NCI-H446 treated with DMSO at 0.1 percent for 48 hours (cell line): ENCODE measurements around the gene P2RY6.

Source experiments
- DNase-seq: peaks from one replicate; lab custom pipeline; 2025; lab: John Stamatoyannopoulos, UW

The P2RY6 gene

DNA sequence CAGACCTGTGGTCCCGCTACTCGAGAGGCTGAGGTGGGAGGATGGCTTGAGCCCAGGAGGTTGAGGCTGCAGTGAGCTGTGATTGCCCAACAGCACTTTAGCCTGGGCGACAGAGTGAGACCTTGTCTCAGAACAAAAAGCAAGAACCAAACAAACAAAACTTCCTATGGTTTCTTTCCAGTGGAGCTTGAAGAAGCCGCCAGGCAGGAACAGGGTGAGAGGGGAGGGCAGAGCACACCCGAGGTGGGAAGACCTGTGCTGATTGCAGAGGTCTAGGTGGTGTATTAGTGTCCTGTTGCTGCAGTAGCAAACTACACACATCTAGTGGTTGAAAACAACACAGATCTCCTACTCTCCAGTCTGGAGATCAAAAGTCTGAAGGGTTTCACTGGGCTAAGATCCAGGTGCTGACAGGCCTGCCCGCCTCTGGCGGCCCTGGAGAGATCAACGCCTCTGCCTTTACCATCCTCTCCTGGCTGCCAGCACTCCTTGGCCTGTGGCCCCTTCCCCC lies 46.4 kb downstream of the P2RY6 start:
- DNase-seq: peak; percentile 49

DNA sequence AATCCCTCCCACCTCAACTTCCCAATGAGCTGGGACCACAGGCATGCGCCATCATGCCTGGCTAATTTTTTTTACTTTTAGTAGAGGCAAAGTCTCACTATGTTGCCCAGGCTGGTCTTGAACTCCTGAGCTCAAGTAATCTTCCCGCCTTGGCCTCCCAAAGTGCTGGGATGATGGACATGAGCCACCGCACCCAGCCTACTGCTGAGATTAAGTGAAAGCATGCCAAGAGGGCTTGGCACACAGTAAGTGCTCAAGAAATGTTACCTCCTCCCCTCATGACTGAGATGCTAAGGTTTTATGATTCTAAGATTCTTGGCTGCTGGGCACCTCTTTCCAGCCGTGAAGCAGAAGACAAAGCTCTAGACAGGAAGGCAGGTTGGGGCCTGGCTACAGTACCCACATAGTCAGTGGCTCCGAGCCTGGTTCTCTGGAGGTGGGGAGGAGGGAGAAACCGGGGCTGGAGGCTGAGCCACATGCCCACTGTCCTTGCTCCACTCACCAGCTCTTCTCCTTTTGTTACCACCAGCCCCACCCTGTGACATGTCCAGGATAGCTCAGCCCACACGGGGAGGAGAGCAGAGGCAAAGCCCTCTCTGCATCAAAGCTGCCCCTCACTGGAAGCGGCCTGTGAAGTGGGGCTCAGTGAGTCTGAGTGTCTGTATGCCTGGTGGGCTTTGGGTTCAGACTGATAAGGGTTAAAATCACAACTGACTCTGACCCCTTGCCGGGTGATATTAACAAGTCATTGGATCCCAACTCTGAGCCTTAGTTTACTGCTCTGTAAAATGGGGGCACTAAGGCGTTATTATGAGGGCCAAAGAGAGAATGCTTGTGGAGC lies 48.8 kb downstream of the P2RY6 start:
- DNase-seq: peak; percentile 62

DNA sequence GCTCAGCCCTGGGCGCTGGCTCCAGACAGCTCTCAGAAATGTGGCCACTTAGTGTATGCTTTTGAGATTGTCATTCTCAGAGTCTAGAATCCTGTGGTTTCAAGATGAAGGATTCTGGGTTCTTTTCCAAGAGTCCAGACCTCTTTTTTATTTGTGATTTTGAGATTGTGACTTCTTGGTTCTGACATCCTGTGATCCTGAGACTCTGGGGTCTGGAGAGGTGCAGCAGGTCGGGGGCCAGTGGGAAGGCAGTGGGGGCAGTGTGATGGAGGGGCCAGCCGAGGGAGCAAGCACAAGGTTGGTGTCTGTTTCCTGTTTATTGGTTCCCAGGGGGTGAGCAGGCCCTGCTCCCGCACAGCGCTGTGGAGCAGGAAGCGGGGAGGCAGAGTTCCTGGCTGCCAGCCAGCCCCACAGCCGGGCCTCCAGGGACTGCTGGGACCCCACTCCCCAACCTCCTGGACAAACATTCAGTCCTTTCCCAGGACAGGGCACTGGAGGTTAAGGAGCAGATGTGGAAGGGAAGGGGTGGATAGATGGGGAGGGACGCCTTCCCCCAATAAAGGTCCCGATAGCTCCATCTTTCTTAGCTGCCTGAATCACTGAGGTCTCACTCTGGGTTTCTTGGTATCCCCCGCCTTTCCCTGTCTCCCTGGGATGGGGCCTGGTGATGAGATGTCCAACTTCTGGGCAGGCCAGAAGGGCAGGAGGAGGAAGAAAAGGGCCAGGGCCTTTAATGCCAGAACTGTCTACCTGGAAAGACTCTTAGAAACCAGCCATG lies 49.7 kb downstream of the P2RY6 start:
- DNase-seq: no peak

DNA sequence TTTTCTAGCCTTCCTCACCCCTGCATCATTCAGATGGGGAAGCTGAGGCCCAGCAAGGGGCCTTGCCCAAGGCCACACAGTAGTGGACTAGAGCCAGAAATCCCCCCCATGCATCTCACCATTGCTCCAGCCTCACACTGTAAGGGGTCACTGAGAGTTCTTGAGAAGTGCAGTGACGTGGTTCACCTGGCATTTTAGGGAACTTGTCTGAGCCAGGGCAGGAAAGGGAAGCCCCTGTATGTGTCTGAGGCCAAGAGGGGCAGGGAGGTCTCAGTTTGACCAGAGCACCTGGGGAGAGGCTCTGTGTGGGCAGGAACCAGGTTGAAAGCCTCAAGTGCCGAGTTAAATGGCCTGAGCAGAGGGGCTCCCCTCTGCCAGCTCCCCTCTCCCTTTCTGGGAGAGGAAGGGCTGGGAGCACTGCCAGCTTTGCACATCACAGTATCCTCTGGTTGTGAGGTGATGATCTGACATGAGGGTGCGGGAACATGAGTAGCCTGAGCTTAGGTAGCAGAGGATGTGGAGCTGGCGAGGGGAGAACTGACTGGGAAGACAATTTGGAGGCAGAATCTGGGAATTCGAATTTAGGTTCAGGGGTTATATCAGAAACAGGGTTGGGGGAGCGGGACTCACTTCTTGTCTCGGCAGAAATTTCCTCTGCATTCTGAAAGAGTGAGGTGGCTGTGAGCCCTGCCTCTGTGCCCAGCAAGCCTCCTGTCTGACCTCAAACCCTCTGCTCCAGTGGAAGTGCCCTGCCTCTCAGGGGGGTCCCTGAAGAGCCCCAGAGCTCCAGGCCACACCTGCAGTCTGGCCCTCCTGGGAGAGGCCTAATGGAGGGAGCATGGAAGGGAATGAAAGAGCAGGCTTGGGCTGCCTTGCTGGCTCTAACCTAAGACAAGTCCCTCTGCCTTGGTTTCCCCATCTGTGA lies 50.5 kb downstream of the P2RY6 start:
- DNase-seq: no peak

DNA sequence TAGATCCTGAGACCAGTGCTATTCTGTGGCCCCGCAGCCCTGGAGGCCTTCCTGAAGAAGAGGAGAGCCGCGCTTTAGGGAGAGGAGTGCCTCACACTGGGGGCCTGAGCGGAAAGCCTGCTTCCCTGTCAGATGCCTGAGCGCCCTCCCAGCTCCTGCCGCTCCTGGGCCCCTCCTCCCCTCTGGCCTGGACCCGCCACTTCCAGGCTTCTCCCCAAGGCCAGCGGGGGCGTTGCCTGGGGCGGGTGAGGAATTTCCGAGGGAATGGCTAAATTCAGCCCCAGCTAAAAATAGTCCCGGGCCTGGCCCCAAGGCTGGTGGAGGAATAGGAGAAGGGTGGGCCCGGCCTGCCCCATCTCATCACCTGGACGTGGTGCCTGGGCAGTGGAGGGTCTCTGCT lies 51.3 kb downstream of the P2RY6 start:
- DNase-seq: no peak

DNA sequence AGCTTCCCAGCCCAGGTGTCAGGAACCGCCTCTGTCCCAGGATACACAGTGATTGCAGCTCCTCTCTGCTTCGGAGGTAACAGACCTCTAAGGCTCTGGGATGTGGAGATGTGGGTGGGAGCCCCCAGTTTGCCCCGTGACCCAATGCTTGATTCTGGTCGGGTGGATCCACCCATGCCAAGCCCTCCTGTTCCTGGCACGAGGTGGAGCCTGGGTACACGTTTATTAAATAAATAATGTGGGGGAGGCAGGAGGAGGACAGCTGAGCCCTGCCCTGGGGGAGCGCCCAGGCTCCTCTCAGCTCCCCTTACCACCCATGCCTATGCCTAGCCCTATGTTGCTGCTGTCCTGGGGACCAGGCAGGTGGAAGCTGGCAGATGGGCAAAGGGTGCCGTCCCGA lies 52.0 kb downstream of the P2RY6 start:
- DNase-seq: no peak

DNA sequence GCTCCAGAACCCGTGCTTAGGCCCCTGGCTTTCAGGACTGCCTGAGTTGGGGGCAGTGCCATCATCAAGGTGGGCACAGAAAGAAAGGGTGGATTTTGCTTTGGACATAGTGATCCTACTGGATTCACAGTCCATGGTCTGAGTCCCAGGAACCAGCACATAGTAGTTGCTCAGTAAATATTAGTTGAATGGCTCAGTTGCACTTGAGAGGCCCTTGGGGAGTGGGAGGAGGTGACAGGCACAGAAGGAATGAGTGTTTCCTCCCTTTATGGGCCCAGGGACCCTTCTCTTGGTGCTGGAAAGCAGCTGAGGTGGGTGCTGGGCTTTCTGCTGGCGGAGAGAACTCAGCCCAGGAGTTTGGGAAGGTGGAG lies 52.5 kb downstream of the P2RY6 start:
- no peak for DNase-seq

DNA sequence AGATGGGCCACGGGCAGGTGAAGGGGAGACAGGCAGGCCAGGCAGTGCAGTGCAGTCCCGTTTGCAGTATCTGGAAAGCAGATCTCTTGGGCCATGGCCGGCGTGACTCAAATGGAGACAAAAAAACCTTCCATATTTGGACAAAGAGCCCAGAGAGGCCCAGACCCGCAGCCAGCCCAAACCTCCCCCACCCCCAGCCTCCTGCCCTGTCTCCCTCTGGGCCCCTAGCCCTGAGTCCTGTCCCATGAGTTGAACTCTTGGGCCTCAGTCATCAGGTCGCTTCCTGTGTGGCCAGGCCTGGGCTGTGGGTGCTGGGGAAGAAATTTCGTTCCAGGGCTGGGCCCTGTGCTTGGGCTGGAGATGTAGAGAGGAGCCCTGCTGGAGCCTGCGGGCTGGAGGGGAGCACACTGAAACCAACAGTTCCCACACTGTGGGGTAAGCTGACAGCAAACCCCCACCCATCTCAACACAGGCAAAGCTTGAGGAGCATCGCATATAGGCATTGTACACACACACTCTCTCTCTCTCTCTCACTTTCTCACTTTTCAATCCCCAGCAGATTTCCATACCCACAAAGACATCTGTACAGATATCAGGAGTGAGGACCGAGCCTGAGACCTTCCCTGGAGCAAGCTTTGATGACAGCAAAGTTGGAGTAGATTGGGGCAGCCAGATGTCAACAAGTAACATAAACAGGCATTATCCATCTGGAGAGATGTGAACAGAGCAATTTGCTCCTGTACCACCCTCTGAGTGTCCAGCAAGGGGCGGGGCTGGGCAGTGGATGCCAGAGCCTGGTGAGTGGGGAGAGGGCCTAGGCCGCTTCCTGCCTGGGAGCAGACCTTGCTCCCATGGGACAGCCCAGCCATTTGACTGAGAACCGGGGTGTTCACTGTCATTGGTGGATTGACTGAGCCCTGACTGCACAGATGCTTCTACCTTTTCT lies 53.2 kb downstream of the P2RY6 start:
- no peak for DNase-seq

DNA sequence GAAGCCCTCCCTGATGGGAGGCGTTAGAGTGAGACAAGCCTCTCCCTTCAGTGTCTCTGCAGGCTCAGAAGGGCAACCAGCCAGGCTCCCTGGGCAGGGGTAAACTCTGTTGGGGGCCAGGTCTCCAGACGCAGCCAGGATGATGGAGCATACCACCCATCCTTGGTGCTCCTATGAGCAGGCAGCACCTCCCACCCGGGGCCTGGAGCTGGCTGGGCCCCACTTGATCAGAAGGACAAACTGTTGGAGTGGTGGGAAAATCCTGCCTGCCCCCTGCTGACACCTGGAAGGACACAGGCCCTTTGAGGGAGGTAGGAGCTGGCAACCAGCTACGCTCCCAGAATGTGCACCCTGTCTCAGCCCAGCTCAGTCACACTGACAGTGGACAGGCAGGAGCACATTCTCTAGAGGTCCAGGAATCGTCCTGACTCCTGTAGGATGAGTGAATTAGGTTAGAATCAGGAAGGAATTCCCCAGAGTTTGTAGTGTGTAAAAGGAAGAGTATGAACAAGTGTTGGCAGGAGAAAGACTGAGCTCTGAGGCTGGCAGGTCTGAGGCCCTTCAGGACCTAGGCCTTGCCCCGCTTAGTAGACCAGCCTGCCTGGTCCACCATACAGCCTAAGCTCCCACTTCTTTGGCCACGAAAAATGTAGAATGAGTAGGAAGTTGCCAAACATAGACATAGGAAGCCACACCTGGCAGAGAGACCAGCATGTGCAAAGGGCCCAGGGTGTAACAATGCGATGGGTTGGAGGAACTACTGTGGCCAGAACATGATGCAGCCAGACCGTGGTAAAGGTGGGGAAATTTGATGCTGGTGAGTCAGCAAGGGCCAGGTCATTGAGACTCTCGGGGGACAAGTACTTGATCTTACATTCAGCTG lies 55.0 kb downstream of the P2RY6 start:
- DNase-seq: peak; percentile 13

DNA sequence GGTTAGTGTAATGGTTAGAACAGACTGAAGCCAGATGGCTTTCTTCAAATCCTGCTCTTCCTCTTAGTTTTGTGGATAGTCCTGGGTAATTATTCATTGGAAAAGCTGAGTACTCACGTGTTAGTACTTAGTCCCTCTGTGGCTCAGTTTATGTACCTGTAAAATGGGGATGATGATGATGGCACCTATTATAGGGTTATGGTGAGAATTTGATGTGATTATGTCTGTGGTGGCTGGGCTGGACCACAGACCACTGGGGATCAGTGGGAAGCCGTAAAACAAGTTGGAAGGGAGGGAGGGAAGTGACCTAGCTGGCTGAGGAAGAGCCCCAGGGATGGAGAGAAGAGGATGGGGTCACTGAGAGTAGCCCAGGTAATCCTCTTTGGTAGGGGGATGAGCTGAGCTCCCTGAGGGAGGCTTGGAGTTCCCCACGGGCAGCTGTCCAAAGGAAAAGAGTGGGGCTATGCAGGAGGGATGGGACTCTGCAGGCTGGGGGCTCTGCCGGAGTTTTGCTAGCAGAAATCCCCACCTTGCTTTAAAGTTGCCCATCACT lies 55.8 kb downstream of the P2RY6 start:
- DNase-seq: no peak

DNA sequence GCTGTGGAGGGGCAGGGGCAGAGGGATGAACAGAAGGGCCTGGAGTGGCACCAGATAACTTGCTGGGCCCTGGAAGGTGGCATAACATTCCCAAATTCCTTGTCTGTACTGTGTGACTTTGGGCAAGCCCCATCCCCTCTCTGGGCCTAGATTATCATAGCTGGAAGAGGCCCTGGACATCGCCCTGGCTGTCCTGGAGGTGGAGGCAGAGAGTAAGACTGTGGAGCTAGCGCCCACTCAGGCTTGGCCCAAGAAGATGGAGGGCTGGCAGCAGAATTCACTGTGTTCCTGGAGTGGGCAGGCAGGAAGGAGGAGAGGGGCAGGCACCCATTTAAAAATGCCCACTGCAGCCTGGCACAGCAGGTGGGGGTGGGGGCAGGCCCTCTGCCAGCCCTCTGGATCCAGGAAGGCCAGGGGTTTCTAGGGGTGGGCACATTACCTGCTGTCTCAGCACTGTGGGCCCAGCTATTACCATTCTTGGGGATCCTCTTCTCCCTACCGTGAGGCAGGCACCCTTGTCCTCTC lies 58.5 kb downstream of the P2RY6 start:
- DNase-seq: no peak

DNA sequence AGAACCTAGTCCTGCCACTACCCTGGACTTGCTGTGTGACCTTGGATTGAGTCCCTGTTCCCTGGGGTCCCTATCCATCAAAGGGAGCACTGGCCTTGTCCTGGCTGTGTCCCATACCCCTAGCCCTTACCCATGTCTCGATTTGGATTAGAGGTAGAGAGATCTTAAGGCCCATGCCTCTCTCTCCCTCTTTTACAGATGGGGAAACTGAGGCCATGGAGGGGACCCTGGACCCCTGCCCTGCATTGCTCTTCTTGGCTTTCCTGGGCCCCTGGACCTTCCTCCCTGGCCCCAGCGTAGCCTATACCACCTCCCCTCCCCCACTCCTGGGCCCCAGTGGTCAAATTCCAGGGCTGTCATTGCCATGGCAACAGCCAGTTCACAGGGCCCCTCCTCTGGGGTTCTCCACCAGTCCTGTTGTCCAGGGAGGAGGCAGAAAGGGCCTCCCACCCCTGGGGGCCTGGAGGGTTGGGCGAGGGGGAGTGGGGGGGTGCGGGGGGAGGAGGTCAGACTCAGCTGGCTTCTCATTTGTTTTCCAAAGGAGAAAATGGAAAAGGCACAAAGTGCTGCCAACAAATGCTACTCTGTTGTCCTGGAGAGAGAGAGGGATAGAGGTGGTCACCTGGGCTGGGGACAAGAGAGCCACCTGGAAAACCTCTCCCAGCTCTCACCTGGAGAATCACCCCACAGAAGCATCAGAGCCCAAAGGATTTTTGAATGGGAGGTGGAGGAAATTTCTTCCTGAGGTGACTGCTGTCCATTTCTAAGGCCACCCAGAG lies 59.2 kb downstream of the P2RY6 start:
- DNase-seq: no peak

DNA sequence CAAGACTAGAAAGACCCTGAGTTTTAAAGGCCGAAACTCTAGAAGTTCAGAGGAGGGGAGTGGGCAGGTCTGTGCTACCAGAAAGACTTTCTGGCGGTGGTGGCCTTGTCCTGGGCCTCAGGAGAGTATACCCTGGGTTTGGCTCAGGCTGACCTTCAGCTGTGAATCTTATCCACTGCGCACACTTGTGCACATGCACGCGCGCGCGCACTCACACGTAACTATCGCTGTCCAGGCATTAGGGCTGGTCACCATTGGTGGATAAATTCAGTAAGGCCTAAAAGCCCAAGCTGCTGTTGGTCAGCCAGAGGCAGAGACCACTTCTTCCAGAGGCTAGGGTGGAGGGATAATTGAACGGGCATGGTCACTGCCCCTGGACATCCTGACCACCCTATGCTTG lies 61.0 kb downstream of the P2RY6 start:
- DNase-seq: no peak

DNA sequence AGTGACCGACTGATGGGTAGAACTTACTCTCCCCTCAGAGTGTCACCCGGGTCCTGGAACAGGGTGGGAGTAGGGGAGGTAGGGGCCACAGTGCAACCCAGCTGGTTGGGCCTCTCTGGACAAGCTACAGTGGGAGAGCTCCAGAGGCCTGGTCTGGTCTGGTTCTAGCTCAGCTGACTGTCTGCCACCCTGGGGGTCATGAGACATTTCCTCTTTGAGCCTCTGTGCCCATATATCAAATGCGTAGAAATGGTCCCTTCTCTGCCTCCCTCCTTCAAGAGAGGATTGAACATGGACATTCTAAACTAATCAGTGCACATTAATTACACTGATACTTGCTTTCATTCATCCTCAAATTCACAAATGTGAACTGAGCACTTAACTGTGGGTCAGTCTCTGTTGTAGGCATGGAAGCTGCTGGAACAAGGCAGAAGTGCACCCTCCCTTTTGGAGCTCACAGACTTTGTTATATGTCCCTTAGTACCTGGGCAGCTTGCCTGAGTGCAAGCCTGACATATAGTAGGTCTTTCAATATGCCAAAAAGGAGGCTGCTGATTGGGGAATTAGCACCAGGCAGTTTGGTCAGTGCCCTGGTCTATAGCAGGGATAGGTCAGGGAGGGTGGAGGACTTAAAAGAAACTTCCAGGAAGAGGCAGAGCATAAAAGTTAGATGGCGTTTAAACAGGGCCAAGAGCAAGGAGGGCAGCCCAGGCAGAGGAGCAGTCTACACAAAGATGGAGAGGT lies 61.7 kb downstream of the P2RY6 start:
- no peak for DNase-seq

DNA sequence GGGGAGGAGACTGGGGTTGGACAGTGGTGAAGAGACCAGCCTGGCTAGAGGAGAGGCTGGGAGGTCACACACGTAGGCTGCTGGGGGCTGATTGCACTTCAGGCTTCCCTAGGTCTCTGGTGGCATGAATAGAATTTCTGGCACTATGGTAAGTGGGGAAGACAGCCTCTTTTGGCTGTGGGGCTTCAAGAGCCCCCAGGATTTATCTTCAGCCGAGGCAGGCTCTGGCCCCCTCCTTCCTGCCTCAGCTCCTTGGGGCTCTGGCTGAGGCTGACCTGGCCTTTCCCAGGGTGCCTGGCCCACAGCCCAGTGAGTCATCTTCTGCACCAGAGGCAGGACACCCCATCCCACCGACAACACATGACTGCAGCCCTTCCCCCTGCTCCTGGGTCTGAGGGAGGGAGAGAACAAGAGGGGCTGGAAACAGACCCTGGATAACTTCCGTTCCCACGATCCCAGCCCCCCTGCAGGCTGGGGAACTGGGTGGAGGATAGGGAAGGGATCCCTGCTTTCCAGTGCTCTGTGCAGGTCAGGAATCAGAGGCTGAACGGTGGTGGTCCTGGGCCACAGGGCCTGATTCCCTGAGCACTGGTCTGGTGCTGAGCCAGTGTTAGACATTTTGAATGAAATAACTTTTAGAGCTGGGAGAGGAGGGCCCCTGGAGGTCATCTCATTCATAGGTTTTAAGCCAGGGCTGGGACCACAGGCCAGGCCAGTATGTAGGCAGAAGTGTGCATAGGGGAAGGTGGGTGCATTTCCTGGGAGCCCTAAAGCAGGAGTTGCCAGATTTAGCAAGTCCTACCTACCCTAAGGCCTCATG lies 62.5 kb downstream of the P2RY6 start:
- no peak for DNase-seq

DNA sequence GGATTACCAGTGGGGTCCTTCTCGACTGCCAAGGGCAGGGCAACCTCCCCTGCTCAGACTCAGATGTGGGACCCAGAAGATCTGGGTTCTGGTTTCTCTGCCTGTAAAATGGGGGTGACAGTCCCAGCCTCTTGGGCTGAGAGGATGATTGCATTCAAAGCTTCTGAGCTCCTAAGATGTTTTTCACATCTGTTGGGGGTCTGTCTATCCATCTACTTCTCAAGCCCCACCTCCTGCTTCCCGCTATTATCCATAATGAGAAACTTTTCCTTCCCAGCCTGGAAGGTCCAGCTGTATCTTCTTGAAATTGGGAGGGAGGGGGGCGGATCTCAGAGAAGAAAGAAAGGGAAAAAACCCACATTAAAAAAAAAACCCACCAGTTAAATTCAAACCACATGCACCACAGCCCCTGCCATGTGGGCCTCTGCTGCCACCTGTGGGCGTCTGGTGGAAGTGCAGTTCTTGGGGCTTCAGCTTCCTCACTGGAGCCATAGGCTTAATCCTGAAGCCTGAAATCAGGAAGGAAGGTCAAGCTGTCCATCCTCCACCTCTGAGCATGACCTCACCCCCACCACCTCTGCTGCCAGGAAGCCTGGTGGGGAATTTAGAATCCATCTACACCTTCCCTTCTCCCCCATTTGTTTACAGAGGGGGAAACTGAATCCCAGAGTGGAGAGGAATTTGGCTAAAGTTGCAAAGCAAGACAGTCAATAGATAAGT lies 63.2 kb downstream of the P2RY6 start:
- DNase-seq: peak; percentile 75
